ENCODE measurements around the gene PAK5.

PAK5 gene

GRCh38 chr20:9551808-9552550, 286.9 kb downstream of the PAK5 start:
- Histone ChIP-seq H3K9me3 (no peaks in the 10 kb centered on the region), H3K4me3 (ENCODE audit: low read depth in 1 of 2, low read length in 1 of 2) (no peak overlapping the region), H3K4me1 (ENCODE audit: control insufficient read depth in 1 of 2, insufficient read depth in 1 of 2, low read depth in 1 of 2, low read length in 1 of 2) (no peaks in the 10 kb centered on the region), H3K36me3 (no peaks in the 10 kb centered on the region), H3K27me3 (peaks cover 3% of the 10 kb centered on the region), H3K27ac (no peak overlapping the region)
- no peak for TF ChIP-seq CTCF (IDR thresholded peaks at IDR 0.05)

- no peak for TF ChIP-seq CTCF (IDR thresholded peaks at IDR 0.05)
- Histone ChIP-seq H3K27ac (no peak overlapping the region), H3K9me3 (no peaks in the 10 kb centered on the region), H3K36me3 (no peaks in the 10 kb centered on the region), H3K27me3 (no peaks in the 10 kb centered on the region), H3K4me1 (ENCODE audit: control insufficient read depth in 1 of 2, insufficient read depth in 1 of 2, low read depth in 1 of 2, low read length in 1 of 2) (no peaks in the 10 kb centered on the region), H3K4me3 (ENCODE audit: low read depth in 1 of 2, low read length in 1 of 2) (no peak overlapping the region)
These were observed 288.0 kb downstream of the PAK5 start for GRCh38 chr20:9550871-9551270.

GRCh38 chr20:9550283-9550682, 288.6 kb downstream of the PAK5 start:
- H3K4me1 ChIP-seq (ENCODE audit: control insufficient read depth in 1 of 2, insufficient read depth in 1 of 2, low read depth in 1 of 2, low read length in 1 of 2): no peaks in the 10 kb centered on the region
- TF ChIP-seq CTCF (IDR thresholded peaks at IDR 0.05): no peak
- H3K27me3 ChIP-seq: no peaks in the 10 kb centered on the region
- H3K9me3 ChIP-seq: no peaks in the 10 kb centered on the region
- no peak overlapping the region for H3K27ac ChIP-seq
- H3K4me3 ChIP-seq (ENCODE audit: low read depth in 1 of 2, low read length in 1 of 2): no peak overlapping the region
- H3K36me3 ChIP-seq: no peaks in the 10 kb centered on the region

GRCh38 chr20:9543214-9543613, 295.7 kb downstream of the PAK5 start:
- TF ChIP-seq CTCF (IDR thresholded peaks at IDR 0.05): no peak
- H3K9me3 ChIP-seq: no peaks in the 10 kb centered on the region
- H3K4me3 ChIP-seq (ENCODE audit: low read depth in 1 of 2, low read length in 1 of 2): no peak overlapping the region
- H3K27ac ChIP-seq: no peak overlapping the region
- H3K27me3 ChIP-seq: no peaks in the 10 kb centered on the region
- no peaks in the 10 kb centered on the region for H3K36me3 ChIP-seq
- no peaks in the 10 kb centered on the region for H3K4me1 ChIP-seq (ENCODE audit: control insufficient read depth in 1 of 2, insufficient read depth in 1 of 2, low read depth in 1 of 2, low read length in 1 of 2)

- no peaks in the 10 kb centered on the region for H3K9me3 ChIP-seq
- H3K36me3 ChIP-seq: no peaks in the 10 kb centered on the region
- H3K4me1 ChIP-seq (ENCODE audit: control insufficient read depth in 1 of 2, insufficient read depth in 1 of 2, low read depth in 1 of 2, low read length in 1 of 2): no peaks in the 10 kb centered on the region
- H3K4me3 ChIP-seq (ENCODE audit: low read depth in 1 of 2, low read length in 1 of 2): no peak overlapping the region
- TF ChIP-seq CTCF (IDR thresholded peaks at IDR 0.05): no peak
- no peak overlapping the region for H3K27ac ChIP-seq
- peaks cover 11% of the 10 kb centered on the region for H3K27me3 ChIP-seq
These were observed 303.4 kb downstream of the PAK5 start for GRCh38 chr20:9535449-9535848.
